GM10266 (cell line): ENCODE measurements around the gene PACSIN1.
"Not testable (repeated sequence)": the region's sequence is repeated elsewhere in the genome, so short reads cannot be mapped to it uniquely, and the experiment has no call there.

Experiments used
- DNase-seq: peaks from one replicate; pipeline ENCODE4 v3.0.0; 2012; ENCODE audit errors: extremely low spot score
- CTCF ChIP-seq: IDR thresholded peaks from 2 replicates; pipeline ENCODE4 v1.5.1; 2012; ENCODE audit warnings: mild to moderate bottlenecking, low read depth; ENCODE audit not compliant: control insufficient read depth, insufficient read depth; ENCODE audit errors: missing control alignments

Gene PACSIN1

GRCh38 chr6:34485321-34486060, 19.6 kb downstream of the PACSIN1 start:
- no peak for TF ChIP-seq CTCF

GRCh38 chr6:34486106-34486740, 20.3 kb downstream of the PACSIN1 start:
- TF ChIP-seq CTCF: no peak
- no peak for DNase-seq

More at GRCh38 chr6:34485321-34486060, 19.6 kb downstream of the PACSIN1 start:
- no peak for DNase-seq

GRCh38 chr6:34486886-34487285, 21.0 kb downstream of the PACSIN1 start:
- DNase-seq: not testable (repeated sequence)

- DNase-seq: no peak
- TF ChIP-seq CTCF: no peak
Observed at GRCh38 chr6:34487536-34487935, 21.7 kb downstream of the PACSIN1 start.

- TF ChIP-seq CTCF: no peak
- no peak for DNase-seq
Observed at GRCh38 chr6:34489207-34489805, 23.4 kb downstream of the PACSIN1 start.

- no peak for DNase-seq
- no peak for TF ChIP-seq CTCF
Observed at GRCh38 chr6:34490390-34491090, 24.7 kb downstream of the PACSIN1 start.

- TF ChIP-seq CTCF: no peak
- DNase-seq: no peak
Observed at GRCh38 chr6:34491091-34491430, 25.2 kb downstream of the PACSIN1 start.
